Measurements from ENCODE around the gene ERMP1.
A peak's percentile ranks its signal among the peaks of the same experiment; 100 is the strongest.

ERMP1 gene

DNA sequence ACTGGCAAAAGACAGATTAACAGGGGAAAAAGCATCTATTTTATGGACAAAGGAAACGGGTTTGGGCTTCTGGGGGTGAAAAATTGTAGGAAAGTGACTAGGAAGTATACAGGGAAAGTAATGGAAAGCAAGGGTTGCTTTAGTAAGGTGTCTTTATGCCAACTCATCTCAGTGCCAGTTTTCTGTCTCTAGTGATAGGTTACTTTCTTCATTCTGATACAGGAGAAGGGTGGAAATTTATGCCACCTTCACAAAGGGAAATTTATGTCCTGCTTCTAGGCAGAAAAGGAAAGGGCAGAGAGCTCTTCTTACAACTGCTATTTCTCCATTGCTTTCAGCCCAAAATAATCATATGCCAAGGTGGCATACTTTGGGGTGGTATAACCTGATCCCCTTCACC is 20.1 kb upstream of the ERMP1 start:
- DNase-seq = no peak

DNA sequence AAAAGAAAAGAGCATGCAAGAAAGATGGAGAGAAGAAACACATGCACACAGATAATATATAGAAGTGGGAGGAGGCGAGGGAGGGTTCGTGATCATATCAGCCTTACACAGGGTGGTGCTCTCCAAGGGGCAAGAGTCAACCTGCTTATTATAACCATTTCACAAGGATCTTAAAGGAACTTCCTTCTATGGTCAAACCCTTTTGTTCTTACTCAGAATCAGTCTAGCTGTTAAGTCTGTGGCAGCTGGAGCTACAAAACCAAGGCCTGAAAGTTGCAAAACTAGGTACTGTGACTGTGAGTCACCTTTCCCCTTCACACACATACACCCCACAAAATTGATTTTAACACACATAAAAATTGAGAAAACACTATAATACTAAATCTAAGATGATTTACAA is 18.5 kb upstream of the ERMP1 start:
- peak; percentile 97 for DNase-seq

DNA sequence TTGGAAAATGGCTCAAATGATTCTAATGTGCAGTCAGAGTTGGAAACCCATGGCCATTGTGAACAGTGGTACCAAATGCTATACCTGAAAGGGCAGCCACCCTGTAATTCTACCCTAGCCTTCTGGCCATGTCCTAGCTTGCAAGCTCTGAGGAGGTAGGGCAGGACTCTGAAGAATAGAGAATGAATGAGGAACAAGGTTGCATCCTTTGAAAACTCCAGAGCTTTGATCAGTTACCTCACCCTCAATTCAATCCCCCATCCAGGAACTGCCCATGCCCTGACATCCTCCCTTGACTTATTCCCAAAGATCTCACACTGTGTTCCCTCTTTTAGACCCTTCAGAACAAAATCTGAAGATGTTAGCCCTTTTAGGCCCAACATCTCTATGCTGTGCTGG is 17.8 kb upstream of the ERMP1 start:
- no peak for DNase-seq

DNA sequence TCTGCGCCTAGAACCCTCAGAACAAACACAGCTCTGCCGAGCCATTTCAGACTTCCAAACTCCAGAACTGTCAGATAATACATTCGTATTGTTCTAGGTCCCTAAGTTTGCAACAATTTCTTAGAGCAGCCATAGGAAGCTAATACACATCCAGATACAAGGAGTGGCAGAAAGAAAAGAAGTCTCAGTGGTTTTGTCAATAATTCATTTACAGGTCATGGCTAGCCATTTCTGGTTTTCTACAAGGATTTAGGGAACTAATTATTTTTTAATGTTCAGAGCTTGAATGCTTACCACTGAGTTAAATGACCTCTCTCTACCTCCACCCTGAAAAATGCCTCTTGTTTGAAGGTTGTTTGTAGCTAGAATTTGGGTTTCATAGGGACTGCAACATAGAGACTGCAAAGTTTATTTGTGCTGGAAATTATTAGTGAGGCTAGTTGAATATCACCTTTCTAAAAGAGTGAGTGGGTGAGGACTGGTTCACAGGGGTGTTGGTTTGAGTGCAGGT is 15.5 kb upstream of the ERMP1 start:
- DNase-seq = no peak

DNA sequence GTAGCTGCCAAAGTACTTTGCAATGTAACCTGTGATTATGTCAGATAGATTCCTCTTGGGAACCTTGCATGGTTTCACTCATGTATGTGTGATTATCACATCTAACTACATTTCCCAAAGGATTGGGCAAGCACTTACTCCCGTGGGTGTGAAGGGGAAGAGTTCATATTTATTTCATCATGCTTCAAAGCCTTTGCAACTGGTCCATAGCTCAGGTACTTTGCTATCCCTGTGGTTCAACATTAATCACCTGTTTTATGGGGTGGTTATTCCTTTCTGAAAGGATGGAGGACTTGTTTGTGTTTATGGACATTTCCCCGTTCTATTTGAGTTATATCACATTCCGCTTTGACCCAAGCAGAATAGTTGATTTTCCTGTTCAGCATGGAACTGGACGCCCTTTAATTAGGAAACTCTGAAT is 13.6 kb upstream of the ERMP1 start:
- no peak for DNase-seq

DNA sequence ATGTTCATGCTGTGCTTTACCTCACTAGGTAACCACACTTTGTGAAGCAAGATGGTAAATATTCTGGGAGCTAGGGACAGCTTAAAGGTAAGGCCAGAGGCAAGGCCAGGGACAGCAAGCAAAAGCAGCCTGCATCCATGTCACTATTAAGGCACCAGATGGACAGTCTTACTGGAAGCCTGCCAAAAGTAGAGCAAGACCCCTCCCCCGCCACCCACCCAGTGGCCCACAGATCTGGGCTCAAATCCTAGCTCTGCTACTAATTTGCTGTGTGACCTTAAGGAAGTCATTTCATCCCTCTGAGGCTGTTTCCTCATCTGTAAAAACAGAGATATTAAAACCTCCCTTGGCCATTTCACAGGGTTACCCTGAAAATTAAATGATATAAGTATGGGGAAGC is 13.2 kb upstream of the ERMP1 start:
- DNase-seq = no peak

DNA sequence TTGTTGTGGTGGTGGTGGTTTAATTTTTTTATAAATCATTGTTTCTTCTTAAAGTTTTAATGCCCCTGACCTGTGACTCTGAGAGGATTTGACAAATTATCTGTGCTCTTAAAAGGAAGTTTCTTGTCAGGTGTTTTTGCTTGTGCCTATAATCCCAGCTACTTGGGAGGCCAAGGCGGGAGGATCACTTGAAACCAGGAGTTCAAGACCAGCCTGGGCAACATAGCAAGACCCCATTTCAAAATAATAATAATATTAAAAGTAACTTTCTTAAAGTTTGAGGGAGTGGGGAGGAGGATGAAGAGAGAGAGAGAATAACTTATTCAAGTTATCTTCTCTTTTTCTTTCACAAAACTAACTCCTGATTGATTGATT is 12.2 kb upstream of the ERMP1 start:
- no peak for DNase-seq

DNA sequence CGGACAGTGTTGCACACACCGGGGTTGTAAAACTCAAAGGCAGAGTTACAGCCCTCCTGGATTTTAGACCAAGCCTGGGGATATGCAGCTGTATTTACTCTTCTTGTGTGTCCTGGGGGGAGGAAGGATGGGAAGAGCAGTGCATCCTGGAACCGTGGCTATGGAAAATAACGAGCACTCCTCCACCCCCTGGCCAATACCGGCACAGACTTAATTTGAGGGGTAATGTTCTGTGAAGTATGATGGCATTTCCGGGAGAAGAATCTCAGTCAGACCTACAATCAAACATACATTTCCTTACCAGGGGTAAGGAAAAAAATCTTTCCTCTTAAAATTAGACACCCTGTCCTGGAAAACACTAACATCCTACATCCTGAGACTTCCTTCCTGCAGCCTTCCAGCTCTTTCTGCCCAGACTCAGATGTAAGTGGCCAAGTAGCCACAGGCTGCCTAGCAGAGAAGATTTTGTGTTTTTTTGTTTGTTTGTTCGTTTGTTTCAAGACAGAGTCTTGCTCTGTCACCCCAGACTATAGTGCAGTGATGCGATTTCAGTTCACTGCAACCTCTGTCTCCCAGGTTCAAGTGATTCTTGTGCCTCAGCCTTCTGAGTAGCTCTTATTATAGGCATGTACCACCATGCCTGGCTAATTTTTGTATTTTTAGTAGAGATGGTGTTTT is 11.0 kb upstream of the ERMP1 start:
- no peak for DNase-seq

DNA sequence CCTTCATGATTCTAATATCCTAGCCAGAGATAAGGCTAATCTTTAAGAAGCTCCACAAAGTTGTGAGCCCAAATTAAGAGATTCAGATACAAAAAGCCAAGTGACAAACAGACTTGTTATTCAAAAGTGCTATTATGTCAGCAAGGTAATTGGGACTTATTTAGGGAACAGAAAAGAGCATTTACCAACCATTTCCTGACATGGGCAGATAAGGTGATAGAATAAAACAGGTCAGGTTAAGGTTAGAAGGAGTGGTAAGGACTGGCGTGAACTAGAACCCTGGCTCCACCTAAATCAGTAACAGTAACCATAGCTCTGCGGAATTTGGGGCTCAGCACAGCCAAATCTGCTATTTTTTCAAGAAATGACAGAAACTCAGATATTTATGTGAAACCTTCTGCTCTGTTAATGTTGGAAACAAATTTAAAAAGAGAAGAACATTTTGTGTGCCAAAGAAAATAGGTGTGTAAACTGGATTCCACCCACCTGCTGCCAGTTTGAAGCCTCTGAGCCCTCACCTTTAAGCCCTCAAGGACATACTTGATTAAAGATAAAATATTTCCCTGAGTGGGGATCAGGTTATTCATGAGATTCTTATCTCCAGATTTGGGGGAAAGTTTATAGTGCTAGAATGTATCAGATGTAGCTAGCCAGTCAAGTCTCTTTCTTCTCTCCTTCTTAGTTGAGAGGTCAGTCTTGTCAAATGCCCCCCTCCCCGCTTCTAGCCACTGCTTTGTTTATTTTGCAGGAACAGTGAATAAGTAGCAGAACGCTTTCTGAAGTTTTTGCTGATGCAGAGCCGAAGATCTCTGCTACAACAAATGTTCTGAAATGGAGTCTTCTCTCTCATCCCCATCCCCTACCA is 10.2 kb upstream of the ERMP1 start:
- DNase-seq = no peak

DNA sequence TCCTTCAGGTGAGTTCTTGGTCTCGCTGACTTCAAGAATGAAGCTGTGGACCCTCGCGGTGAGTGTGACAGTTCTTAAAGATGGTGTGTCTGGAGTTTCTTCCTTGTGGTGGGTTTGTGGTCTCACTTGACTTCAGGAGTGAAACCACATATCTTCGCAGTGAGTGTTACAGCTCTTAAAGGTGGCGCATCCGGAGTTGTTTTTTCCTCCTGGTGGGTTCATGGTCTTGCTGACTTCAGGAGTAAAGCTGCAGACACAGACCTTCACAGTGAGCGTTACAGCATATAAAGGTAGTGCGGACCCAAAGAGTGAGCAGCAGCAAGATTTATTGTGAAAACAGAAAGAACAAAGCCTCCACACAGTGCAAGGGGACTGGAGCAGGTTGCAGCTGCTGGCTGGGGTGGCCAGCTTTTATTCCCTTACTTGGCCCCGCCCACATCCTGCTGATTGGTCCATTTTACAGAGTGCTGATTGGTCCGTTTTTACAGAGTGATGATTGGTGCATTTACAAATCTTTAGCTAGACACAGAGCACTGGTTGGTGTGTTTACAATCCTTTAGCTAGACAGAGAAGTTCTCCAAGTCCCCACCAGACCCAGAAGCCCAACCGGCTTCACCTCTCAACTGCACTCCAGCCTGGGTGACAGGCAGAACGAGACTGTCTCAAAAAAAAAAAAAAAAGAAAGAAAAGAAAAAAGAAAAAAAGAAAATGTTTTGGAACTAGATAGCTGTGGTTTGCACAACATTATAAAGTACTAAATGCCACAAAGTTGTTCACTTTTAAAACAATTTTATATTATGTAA is 9.1 kb upstream of the ERMP1 start:
- DNase-seq = no peak

DNA sequence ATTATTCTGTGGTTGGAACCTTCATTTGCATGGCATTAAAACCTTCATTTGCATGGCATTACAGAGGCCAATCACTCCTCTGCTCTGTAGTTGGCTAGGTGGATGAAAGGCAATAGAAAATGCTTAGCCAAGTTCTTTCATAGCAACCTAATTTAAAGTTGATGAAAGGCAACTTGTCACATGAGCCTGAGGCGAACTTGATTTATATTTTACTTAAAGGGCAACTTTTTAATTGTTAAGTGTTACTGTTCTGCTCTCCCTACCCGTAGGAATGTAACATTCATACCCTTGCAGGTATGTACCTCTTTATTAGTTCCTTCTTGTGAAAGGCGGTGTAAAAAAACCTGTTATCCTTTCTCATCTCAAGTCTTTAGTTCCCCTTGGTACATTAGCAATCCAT is 7.9 kb upstream of the ERMP1 start:
- DNase-seq = no peak

DNA sequence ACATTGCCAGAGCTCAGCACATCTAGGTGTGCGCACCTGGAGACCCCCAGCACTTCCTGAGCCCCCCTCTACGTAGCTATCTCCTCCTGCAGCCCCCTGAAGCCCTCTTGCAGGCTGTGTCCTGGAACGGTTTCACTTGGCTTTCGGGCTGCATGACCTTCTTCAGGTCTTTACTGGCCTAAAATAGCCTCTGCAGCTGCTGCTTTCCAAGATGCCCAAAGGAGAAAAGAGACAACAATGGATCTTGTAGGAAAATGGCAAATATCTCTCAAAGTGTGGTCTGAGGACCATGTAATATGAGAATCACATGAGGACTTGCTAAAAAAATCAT is 6.6 kb upstream of the ERMP1 start:
- no peak for DNase-seq

DNA sequence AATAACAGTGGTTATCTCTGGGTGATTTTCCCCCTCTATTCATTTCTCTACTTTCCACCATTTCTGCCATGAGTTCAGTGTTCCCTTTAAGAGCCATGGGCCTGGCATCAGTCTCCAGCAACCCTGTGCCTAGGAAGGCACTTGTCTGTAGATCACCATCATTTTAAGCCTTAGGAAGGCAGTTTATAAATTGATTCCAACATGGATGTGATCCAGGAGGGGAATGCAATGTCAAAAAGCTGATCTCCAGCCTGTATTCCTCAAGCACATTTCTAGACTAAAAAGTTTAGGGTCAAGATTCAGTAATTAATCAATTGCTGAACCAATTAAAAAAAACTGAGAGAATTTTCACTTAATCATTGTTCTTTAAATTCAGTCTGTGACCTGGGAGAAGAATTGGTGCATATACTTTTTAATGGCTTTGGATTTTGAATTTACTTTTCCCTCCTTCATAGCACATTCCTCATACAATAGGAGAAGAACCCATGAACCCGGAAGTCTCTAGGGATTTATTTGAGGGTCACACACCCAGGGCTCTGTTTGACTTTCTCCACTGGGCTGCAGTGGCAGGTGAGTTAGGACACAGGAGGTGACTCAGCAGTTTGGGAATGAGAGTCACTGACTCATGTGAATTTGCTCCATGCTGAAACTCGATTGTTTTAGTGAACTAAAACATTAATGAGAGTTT is 6.1 kb upstream of the ERMP1 start:
- DNase-seq = no peak

DNA sequence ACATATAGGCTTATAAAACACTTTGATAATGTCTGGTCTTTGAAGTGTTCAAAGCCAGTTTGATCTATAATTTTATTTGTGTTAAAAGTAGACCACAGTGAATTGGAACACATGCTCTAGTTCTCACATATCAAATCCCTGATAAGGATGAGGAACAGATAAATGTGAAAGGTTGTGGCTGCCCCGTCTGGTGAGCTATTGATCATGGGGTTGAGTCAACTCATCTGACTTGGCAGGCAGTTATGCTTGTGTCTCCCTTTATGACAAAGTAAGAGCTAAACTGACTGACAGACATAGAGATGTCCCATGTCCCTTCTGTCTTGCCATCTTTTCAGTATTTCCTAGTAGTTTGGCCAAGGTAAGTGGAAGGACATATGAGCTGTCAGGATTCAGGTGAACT is 2.9 kb upstream of the ERMP1 start:
- DNase-seq = no peak

DNA sequence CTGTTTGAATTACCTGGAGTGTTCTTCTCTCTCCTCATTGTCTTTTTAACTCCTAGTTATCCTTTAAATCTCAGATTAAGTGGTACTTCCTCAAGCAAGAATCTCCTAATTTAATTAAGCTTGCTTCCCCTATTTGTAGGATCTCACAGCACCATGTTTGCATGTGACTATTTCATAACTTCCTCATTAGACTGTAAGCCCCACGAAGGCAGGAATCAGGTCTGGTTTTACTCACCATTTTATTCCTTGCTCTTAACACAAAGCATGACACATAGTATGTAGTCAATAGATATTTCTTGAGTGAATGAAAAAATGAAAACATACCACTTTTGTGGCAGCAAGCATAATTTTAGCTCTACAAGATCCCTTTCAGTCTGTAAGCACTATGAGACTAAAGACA is 1.3 kb upstream of the ERMP1 start:
- peak; percentile 31 for DNase-seq

DNA sequence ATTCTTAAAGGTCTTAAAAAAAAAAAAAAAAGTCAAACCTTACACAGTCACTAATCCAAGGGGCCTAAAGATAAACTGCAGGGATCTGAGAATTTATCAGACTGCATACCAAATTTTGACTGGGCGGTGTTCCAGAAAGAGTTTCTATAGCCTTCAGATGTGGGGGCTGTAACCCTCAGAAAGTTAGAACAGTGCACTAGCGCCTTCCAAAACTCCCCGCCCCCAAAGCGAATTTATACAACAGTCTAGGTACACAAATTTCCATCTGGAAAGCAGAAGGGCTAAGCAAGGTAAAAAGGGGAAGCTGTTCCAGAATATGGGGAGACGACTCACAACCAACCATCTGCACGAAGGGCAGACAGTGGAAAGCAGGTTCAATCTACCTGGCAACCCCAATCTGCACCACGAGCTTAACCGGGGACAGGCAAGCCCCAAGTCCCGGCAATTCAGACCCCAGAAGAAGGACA is 813 bp downstream of the ERMP1 start:
- peak; percentile 40 for DNase-seq

DNA sequence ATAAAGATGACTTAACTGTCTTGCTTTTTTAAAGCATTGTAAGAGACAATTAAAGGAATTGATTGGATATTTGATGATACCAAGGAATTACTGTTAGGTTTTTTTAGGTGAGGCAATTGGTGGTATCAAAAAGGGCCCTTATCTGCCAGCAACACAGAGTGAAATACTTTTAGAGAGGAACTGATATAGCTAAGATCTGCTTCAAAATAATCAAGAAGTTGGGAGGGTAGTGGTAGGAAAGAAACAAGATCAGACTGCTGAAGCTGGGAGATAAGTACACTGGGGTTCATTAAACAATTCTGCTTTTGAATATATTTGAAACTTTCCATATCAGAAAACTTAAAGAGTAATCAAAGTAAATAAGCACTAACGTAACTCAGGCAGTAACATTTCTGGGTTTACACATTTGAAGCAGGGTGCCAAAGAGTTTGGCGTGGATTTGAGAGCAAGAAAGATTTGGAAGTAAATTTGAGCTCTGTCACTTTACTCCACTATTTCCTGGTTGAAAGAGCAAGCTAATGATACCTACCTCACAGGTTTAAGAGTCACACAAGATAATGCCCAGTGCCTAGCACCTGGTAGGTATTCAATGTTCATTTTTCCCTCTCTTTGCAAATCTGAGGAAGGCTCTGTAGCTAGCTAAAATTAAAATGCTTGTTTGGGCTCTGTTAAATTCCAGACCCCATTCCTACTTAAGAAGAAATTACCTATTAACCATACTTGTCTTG is 6.9 kb downstream of the ERMP1 start:
- no peak for DNase-seq

DNA sequence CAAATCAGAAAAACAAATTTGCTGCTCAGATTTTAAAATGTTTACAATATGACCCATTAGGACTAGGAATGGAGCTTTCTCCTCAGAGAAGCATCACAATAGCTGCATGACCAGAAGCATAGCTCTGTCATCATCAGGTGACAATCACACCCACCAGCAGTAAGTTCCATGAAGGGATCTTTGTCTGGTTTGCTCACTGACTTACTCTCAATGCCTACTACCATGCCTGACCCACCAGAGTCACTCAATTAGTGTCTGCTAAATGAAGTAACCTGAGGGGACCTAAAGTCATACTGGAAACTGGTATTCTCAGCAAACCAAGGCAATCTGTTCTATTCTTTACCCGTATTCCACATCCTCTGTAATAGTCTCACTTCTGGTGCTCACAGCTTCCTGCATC is 7.7 kb downstream of the ERMP1 start:
- DNase-seq = no peak

DNA sequence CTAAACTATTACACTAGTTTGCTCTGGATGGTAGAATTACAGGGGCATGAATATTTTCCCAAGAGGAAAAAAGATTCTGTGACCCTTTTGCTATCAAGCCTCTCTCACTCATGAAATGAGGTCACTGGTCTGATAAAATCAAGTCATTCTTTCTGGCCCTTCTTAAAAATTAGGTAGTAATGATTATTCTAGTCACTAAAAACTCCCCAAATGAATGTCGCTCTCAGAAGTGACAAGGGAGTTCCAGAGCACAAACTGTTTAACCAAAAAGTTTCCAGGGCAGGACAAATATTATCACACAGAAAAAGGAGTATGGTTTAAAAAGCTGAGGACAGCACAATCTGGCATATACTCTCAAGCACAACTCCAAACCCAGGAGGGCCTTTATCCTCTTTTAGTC is 12.5 kb downstream of the ERMP1 start:
- DNase-seq = no peak

DNA sequence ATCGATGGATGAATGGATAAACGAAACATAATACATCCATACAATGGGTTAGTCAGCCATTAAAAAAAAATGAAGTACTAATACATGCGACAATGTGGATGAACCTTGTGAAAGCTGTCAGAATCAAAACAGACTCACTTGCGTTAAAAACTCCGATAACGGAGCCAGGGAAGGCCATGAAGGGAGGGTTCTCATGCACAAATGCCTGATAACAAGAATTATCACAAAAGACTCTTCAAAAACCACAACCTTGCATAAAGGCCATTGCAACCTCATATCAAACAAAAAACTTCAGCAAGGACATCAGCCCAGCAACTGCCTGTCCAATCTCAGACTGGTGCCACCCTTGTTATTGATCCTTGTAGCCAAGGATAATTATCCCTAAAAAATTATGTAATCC is 13.7 kb downstream of the ERMP1 start:
- no peak for DNase-seq

DNA sequence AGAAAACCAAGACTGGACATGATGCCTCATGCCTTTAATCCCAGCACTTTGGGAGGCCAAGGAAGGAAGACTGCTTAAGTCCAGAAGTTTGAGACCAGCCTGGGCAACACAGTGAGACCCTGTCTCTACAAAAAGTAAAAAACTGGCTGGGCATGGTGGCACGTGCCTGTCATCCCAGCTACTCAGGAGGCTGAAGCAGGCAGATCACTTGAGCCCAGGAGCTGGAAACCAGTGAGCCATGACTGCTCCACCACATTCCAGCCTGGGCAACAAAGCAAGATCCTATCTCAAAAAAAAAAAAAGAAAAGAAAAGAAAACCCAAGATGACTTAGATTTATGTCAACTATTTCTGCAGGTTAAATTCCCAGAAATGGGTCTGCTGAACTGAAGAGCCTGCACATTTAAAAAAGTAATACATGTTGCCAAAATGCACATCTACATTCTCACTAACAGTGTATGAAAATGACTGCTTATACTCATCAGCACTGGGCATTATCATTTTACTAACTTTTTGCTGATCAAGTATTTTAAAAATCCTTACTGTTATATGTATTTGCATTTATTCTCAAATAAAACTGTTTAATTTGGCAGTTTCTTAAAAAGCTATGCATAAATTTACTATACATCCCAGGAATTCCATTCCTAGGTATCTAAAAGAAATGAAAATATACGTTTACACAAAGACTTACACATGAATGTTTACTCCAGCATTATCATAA is 14.3 kb downstream of the ERMP1 start:
- DNase-seq = no peak

DNA sequence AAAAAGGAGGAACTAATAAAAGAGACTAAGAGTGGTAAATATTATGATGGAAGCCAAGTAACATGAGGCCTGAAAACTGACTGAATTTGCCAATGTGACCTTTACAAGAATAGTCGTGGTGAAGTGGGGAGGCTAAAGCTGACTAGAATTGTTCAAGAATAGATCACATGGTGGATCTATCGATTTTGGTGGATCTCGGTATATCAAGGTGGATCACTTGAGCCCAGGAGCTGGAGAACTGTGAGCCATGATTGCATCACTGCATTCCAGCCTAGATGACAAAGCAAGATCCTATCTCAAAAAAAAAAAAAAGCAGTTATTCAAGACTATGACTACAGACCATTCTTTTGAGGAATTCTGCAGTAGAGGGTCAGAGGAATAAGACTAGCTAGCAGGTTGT is 15.1 kb downstream of the ERMP1 start:
- DNase-seq = peak; percentile 18

All from GF-D8 (cell line).